ENCODE results near the gene RASGRF2. TPM values are rescaled to one million over a fixed set of nuclear protein-coding genes. Genes with fewer than 3 reads are reported as not detected.
"Not testable (repeated sequence)": the region's sequence is repeated elsewhere in the genome, so short reads cannot be mapped to it uniquely, and the experiment has no call there.

Gene RASGRF2
- polyA plus RNA-seq, 2 donors: 0.40 to 0.69 TPM

GRCh38 chr5:81022688-81023084 is 62.5 kb downstream of the RASGRF2 start:
- Histone ChIP-seq H3K9me3 (ENCODE audit: control insufficient read depth in 2 of 2, insufficient read depth in 1 of 2, low read depth in 1 of 2, low read length in 1 of 2) (peaks cover 0 to 2% of the 10 kb centered on the region in 2 donors), H3K27ac (ENCODE audit: low read depth in 2 of 2, low read length in 1 of 2) (no peak overlapping the region), H3K36me3 (ENCODE audit: control insufficient read depth in 2 of 2, insufficient read depth in 2 of 2, low read length in 1 of 2) (no peaks in the 10 kb centered on the region), H3K27me3 (ENCODE audit: control insufficient read depth in 1 of 2, insufficient read depth in 2 of 2, low read length in 2 of 2) (no peaks in the 10 kb centered on the region), H3K4me3 (ENCODE audit: low read depth in 1 of 2, low read length in 2 of 2) (no peak overlapping the region), H3K4me1 (ENCODE audit: control insufficient read depth in 2 of 2, insufficient read depth in 2 of 2, low read length in 1 of 2) (no peaks in the 10 kb centered on the region)
- 81 to 87% methylated on average over 5 of the region's 5 CpGs for WGBS, 2 donors

GRCh38 chr5:81023261-81023970 is 63.3 kb downstream of the RASGRF2 start:
- H3K4me3 ChIP-seq (ENCODE audit: low read depth in 1 of 2, low read length in 2 of 2): no peak overlapping the region
- peaks cover 0 to 2% of the 10 kb centered on the region in 2 donors for H3K9me3 ChIP-seq (ENCODE audit: control insufficient read depth in 2 of 2, insufficient read depth in 1 of 2, low read depth in 1 of 2, low read length in 1 of 2)
- H3K27ac ChIP-seq (ENCODE audit: low read depth in 2 of 2, low read length in 1 of 2): no peak overlapping the region
- 69 to 70% methylated on average over 2 of the region's 2 CpGs for WGBS, 2 donors
- H3K27me3 ChIP-seq (ENCODE audit: control insufficient read depth in 1 of 2, insufficient read depth in 2 of 2, low read length in 2 of 2): no peaks in the 10 kb centered on the region
- no peaks in the 10 kb centered on the region for H3K4me1 ChIP-seq (ENCODE audit: control insufficient read depth in 2 of 2, insufficient read depth in 2 of 2, low read length in 1 of 2)
- no peaks in the 10 kb centered on the region for H3K36me3 ChIP-seq (ENCODE audit: control insufficient read depth in 2 of 2, insufficient read depth in 2 of 2, low read length in 1 of 2)

GRCh38 chr5:81027481-81028058 is 67.4 kb downstream of the RASGRF2 start:
- Histone ChIP-seq H3K27me3 (ENCODE audit: control insufficient read depth in 1 of 2, insufficient read depth in 2 of 2, low read length in 2 of 2) (no peaks in the 10 kb centered on the region), H3K27ac (ENCODE audit: low read depth in 2 of 2, low read length in 1 of 2) (no peak overlapping the region), H3K9me3 (ENCODE audit: control insufficient read depth in 2 of 2, insufficient read depth in 1 of 2, low read depth in 1 of 2, low read length in 1 of 2) (peaks cover 0 to 4% of the 10 kb centered on the region in 2 donors), H3K36me3 (ENCODE audit: control insufficient read depth in 2 of 2, insufficient read depth in 2 of 2, low read length in 1 of 2) (no peaks in the 10 kb centered on the region), H3K4me3 (ENCODE audit: low read depth in 1 of 2, low read length in 2 of 2) (no peak overlapping the region), H3K4me1 (ENCODE audit: control insufficient read depth in 2 of 2, insufficient read depth in 2 of 2, low read length in 1 of 2) (no peaks in the 10 kb centered on the region)
- WGBS, 2 donors: 66 to 67% methylated on average over 5 of the region's 5 CpGs

DNA sequence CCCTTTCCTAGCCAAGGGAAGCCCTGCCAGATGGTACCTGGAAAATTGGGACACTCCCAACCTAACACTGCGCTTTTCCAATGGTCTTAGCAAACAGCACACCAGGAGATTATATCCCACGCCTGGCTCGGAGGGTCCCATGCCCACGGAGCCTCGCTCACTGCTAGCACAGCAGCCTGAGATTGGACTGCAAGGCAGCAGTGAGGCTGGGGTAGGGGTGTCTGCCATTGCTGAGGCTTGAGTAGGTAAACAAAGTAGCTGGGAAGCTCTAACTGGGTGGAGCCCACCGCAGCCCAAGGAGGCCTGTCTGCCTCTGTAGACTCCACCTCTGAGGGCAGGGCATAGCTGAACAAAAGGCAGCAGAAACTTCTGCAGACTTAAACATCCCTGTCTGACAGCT is 68.7 kb downstream of the RASGRF2 start:
- H3K27me3 ChIP-seq (ENCODE audit: control insufficient read depth in 1 of 2, insufficient read depth in 2 of 2, low read length in 2 of 2); H3K9me3 ChIP-seq (ENCODE audit: control insufficient read depth in 2 of 2, insufficient read depth in 1 of 2, low read depth in 1 of 2, low read length in 1 of 2); H3K4me1 ChIP-seq (ENCODE audit: control insufficient read depth in 2 of 2, insufficient read depth in 2 of 2, low read length in 1 of 2); H3K27ac ChIP-seq (ENCODE audit: low read depth in 2 of 2, low read length in 1 of 2); H3K4me3 ChIP-seq (ENCODE audit: low read depth in 1 of 2, low read length in 2 of 2); H3K36me3 ChIP-seq (ENCODE audit: control insufficient read depth in 2 of 2, insufficient read depth in 2 of 2, low read length in 1 of 2): not testable (repeated sequence)
- WGBS, 2 donors: 94 to 96% methylated on average over 6 of the region's 6 CpGs

- H3K36me3 ChIP-seq (ENCODE audit: control insufficient read depth in 2 of 2, insufficient read depth in 2 of 2, low read length in 1 of 2); H3K4me3 ChIP-seq (ENCODE audit: low read depth in 1 of 2, low read length in 2 of 2); H3K4me1 ChIP-seq (ENCODE audit: control insufficient read depth in 2 of 2, insufficient read depth in 2 of 2, low read length in 1 of 2); H3K27me3 ChIP-seq (ENCODE audit: control insufficient read depth in 1 of 2, insufficient read depth in 2 of 2, low read length in 2 of 2); H3K27ac ChIP-seq (ENCODE audit: low read depth in 2 of 2, low read length in 1 of 2); H3K9me3 ChIP-seq (ENCODE audit: control insufficient read depth in 2 of 2, insufficient read depth in 1 of 2, low read depth in 1 of 2, low read length in 1 of 2): not testable (repeated sequence)
- 51 to 60% methylated on average over 4 of the region's 4 CpGs for WGBS, 2 donors
Observed at GRCh38 chr5:81029736-81030135, 69.6 kb downstream of the RASGRF2 start.

- 83 to 84% methylated on average over 3 of the region's 3 CpGs for WGBS, 2 donors
- H3K27me3 ChIP-seq (ENCODE audit: control insufficient read depth in 1 of 2, insufficient read depth in 2 of 2, low read length in 2 of 2); H3K27ac ChIP-seq (ENCODE audit: low read depth in 2 of 2, low read length in 1 of 2); H3K9me3 ChIP-seq (ENCODE audit: control insufficient read depth in 2 of 2, insufficient read depth in 1 of 2, low read depth in 1 of 2, low read length in 1 of 2); H3K4me3 ChIP-seq (ENCODE audit: low read depth in 1 of 2, low read length in 2 of 2); H3K4me1 ChIP-seq (ENCODE audit: control insufficient read depth in 2 of 2, insufficient read depth in 2 of 2, low read length in 1 of 2); H3K36me3 ChIP-seq (ENCODE audit: control insufficient read depth in 2 of 2, insufficient read depth in 2 of 2, low read length in 1 of 2): not testable (repeated sequence)
Observed at GRCh38 chr5:81030236-81031034, 70.3 kb downstream of the RASGRF2 start.

GRCh38 chr5:81035522-81035921 is 75.4 kb downstream of the RASGRF2 start:
- Histone ChIP-seq H3K27ac (ENCODE audit: low read depth in 2 of 2, low read length in 1 of 2) (no peak overlapping the region), H3K4me1 (ENCODE audit: control insufficient read depth in 2 of 2, insufficient read depth in 2 of 2, low read length in 1 of 2) (no peaks in the 10 kb centered on the region), H3K36me3 (ENCODE audit: control insufficient read depth in 2 of 2, insufficient read depth in 2 of 2, low read length in 1 of 2) (no peaks in the 10 kb centered on the region), H3K9me3 (ENCODE audit: control insufficient read depth in 2 of 2, insufficient read depth in 1 of 2, low read depth in 1 of 2, low read length in 1 of 2) (no peaks in the 10 kb centered on the region), H3K4me3 (ENCODE audit: low read depth in 1 of 2, low read length in 2 of 2) (no peak overlapping the region), H3K27me3 (ENCODE audit: control insufficient read depth in 1 of 2, insufficient read depth in 2 of 2, low read length in 2 of 2) (no peaks in the 10 kb centered on the region)
- 92 to 96% methylated on average over 2 of the region's 2 CpGs for WGBS, 2 donors

GRCh38 chr5:81038495-81038894 is 78.3 kb downstream of the RASGRF2 start:
- Histone ChIP-seq H3K27me3 (ENCODE audit: control insufficient read depth in 1 of 2, insufficient read depth in 2 of 2, low read length in 2 of 2) (no peaks in the 10 kb centered on the region), H3K27ac (ENCODE audit: low read depth in 2 of 2, low read length in 1 of 2) (no peak overlapping the region), H3K9me3 (ENCODE audit: control insufficient read depth in 2 of 2, insufficient read depth in 1 of 2, low read depth in 1 of 2, low read length in 1 of 2) (no peaks in the 10 kb centered on the region), H3K36me3 (ENCODE audit: control insufficient read depth in 2 of 2, insufficient read depth in 2 of 2, low read length in 1 of 2) (no peaks in the 10 kb centered on the region), H3K4me1 (ENCODE audit: control insufficient read depth in 2 of 2, insufficient read depth in 2 of 2, low read length in 1 of 2) (no peaks in the 10 kb centered on the region), H3K4me3 (ENCODE audit: low read depth in 1 of 2, low read length in 2 of 2) (no peak overlapping the region)
- 94 to 96% methylated on average over 1 of the region's 1 CpG for WGBS, 2 donors

DNA sequence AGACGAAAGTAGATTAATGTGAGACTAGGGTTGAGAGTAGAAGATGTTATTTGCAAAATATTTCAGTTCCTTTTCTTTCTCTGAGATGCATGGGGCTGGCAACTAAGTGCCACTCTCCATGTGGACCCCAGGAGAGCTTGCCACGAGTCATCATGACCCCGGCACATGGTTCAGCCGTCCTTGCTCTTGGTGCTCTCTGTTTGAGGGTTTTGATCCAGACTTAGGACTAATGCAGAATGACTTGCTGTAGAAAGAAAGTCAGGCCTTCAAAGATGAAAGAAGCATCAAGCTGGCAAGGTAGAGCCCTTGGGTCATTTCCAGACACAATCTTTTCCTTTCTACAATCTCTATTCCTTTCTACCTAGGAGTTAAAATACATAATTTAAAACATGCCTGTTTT is 84.7 kb downstream of the RASGRF2 start:
- Histone ChIP-seq H3K9me3 (ENCODE audit: control insufficient read depth in 2 of 2, insufficient read depth in 1 of 2, low read depth in 1 of 2, low read length in 1 of 2) (no peaks in the 10 kb centered on the region), H3K4me1 (ENCODE audit: control insufficient read depth in 2 of 2, insufficient read depth in 2 of 2, low read length in 1 of 2) (peaks cover 0 to under 1% of the 10 kb centered on the region in 2 donors), H3K27ac (ENCODE audit: low read depth in 2 of 2, low read length in 1 of 2) (no peak overlapping the region), H3K36me3 (ENCODE audit: control insufficient read depth in 2 of 2, insufficient read depth in 2 of 2, low read length in 1 of 2) (no peaks in the 10 kb centered on the region), H3K4me3 (ENCODE audit: low read depth in 1 of 2, low read length in 2 of 2) (no peak overlapping the region), H3K27me3 (ENCODE audit: control insufficient read depth in 1 of 2, insufficient read depth in 2 of 2, low read length in 2 of 2) (no peaks in the 10 kb centered on the region)
- WGBS, 2 donors: 72 to 73% methylated on average over 4 of the region's 4 CpGs
